Stimulated activated CD4-positive, alpha-beta T cell treated with anti-CD3 and anti-CD28 coated beads, Interleukin-15, amount 100 ng/mL, for 24 hours (primary cell): ENCODE results near the gene SSBP4.

Experiments used
- DNase-seq: peaks from one replicate; pipeline ENCODE4 v3.0.0-alpha.2; 2020

Gene SSBP4

GRCh38 chr19:18473003-18473705, 54.0 kb downstream of the SSBP4 start:
- no peak for DNase-seq

- no peak for DNase-seq
Measured at GRCh38 chr19:18473706-18474087, 54.5 kb downstream of the SSBP4 start.

- DNase-seq, result no peak
Measured at GRCh38 chr19:18474366-18474887, 55.2 kb downstream of the SSBP4 start.

GRCh38 chr19:18475004-18475453, 55.8 kb downstream of the SSBP4 start:
- no peak for DNase-seq

GRCh38 chr19:18475762-18476331, 56.6 kb downstream of the SSBP4 start:
- DNase-seq, result no peak

- DNase-seq, result no peak
Measured at GRCh38 chr19:18476507-18477041, 57.4 kb downstream of the SSBP4 start.

GRCh38 chr19:18477042-18477779, 58.0 kb downstream of the SSBP4 start:
- DNase-seq, result no peak

GRCh38 chr19:18477974-18478373, 58.8 kb downstream of the SSBP4 start:
- no peak for DNase-seq

GRCh38 chr19:18478545-18479311, 59.5 kb downstream of the SSBP4 start:
- DNase-seq, result peak; percentile 85

GRCh38 chr19:18480006-18480691, 61.0 kb downstream of the SSBP4 start:
- no peak for DNase-seq

- DNase-seq, result peak; percentile 43
Measured at GRCh38 chr19:18481505-18482222, 62.5 kb downstream of the SSBP4 start.

GRCh38 chr19:18483119-18483890, 64.1 kb downstream of the SSBP4 start:
- DNase-seq, result no peak
